Fibroblast of lung (primary cell): ENCODE measurements around the gene ARPC5. TPM values are rescaled to one million over a fixed set of nuclear protein-coding genes. Genes with fewer than 3 reads are reported as not detected.

ENCODE experiments used
- DNase-seq, 2 donors: peaks; one replicate each; pipeline versions ENCODE4 v3.0.0 to v3.0.0-alpha.2; 2010; ENCODE audit warnings: low read depth in 2 of 2
- H2AFZ ChIP-seq: 2 replicates; pipeline ENCODE4 v1.5.1; 2012; ENCODE audit warnings: low read length, control low read depth, inconsistent platforms
- H3K27ac ChIP-seq: 2 replicates; pipeline ENCODE4 v1.5.1; 2011; ENCODE audit warnings: low read length, control low read depth; ENCODE audit not compliant: insufficient read depth
- H3K27me3 ChIP-seq: 2 replicates; pipeline ENCODE4 v1.5.1; 2011; ENCODE audit warnings: mild to moderate bottlenecking, low read length; ENCODE audit not compliant: control insufficient read depth, insufficient read depth
- H3K36me3 ChIP-seq: 2 replicates; pipeline ENCODE4 v1.5.1; 2011; ENCODE audit warnings: low read length; ENCODE audit not compliant: control insufficient read depth, insufficient read depth
- H3K4me1 ChIP-seq: 2 replicates; pipeline ENCODE4 v1.5.1; 2011; ENCODE audit warnings: low read length; ENCODE audit not compliant: control insufficient read depth, insufficient read depth; ENCODE audit errors: extremely low read depth
- H3K4me2 ChIP-seq: 2 replicates; pipeline ENCODE4 v1.5.1; 2011; ENCODE audit warnings: low read length, control low read depth; ENCODE audit not compliant: insufficient read depth; ENCODE audit errors: extremely low read depth
- H3K4me3 ChIP-seq, 4 experiments: fragments of 200-600 bp in 1 of 4; sonication (generic) in 1 of 4; replicated peaks in 1 of 4; 2 replicates each; pipeline ENCODE4 v1.5.1; 2011 to 2016; ENCODE audit warnings: low read length in 4 of 4, low read depth in 3 of 4, mild to moderate bottlenecking in 3 of 4, control low read depth in 2 of 4, inconsistent platforms in 1 of 4, mixed read lengths in 1 of 4; ENCODE audit not compliant: insufficient read depth in 1 of 4; ENCODE audit errors: control extremely low read depth in 1 of 4
- H3K79me2 ChIP-seq: 2 replicates; pipeline ENCODE4 v1.5.1; 2012; ENCODE audit warnings: mild to moderate bottlenecking, low read length, inconsistent platforms; ENCODE audit not compliant: control insufficient read depth, insufficient read depth
- H3K9ac ChIP-seq: 2 replicates; pipeline ENCODE4 v1.5.1; 2011; ENCODE audit warnings: mild to moderate bottlenecking, low read length, control low read depth; ENCODE audit not compliant: insufficient read depth
- H3K9me3 ChIP-seq: 2 replicates; pipeline ENCODE4 v1.5.1; 2012; ENCODE audit warnings: low read depth, low read length; ENCODE audit not compliant: control insufficient read depth, insufficient read depth
- H4K20me1 ChIP-seq: 2 replicates; pipeline ENCODE4 v1.5.1; 2011; ENCODE audit warnings: low read length; ENCODE audit not compliant: control insufficient read depth, insufficient read depth; ENCODE audit errors: extremely low read depth
- EZH2 ChIP-seq: IDR thresholded peaks from 2 replicates; pipeline ENCODE4 v1.5.1; 2012; ENCODE audit warnings: low read length, control low read depth, mild to moderate bottlenecking; ENCODE audit errors: missing control alignments
- polyA plus RNA-seq, 2 donors: library from polyadenylated mRNA; depleted of rRNA in 1 of 2; stranded (reverse) in 1 of 2; unstranded in 1 of 2; fragments of >200 nt; gene quantifications; 2 replicates each; pipeline ENCODE4 v1.2.1, GENCODE V29; 2011 to 2012; ENCODE audit warnings: missing spikeins in 1 of 2
- total RNA-seq: library from RNA; depleted of rRNA; stranded (reverse); fragments of >200 nt; gene quantifications from 2 replicates; pipeline ENCODE4 v1.2.1, GENCODE V29; 2014
- TF ChIP-seq, protein P1 (sequence below), 2 donors: IDR thresholded peaks in 1 of 2; conservative IDR thresholded peaks in 1 of 2; 1 replicate in 1 of 2; 2 replicates in 1 of 2; pipeline ENCODE4 v1.5.1; 2011 to 2012; ENCODE audit warnings: low read length in 2 of 2, control low read depth in 1 of 2, inconsistent platforms in 1 of 2, low read depth in 1 of 2, mild to moderate bottlenecking in 1 of 2

Gene ARPC5
- total and polyA plus RNA-seq, 2 donors (not counting 1 experiment from before 2014, with no cell fraction given), result 142 to 350 TPM

DNA sequence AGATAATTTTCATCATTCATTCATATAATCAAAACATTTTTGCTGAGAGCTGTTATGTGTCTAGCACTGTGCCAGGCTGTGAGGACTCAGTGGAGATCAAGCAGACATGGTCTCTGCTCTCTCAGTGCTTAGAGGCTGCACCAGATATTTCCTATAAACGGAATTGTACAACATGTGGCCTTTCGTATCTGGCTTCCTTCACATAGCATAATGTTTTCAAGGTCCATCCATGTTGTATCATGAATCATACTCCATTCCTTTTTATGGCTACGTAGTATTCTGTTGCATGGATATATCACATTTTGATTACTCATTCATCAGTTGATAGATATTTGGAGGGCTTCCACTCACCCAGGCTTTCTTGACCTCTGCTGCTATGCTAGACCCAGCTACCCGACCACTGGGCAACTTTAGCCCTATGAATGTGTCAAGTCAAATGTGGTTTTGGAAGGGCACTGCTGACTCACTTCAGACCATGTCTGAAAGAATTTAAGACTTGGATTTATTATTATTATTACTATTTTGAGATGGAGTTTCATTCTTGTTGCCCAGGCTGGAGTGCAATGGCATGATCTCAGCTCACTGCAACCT is 63.8 kb downstream of the ARPC5 start:
- no peak overlapping the region for H3K9ac ChIP-seq
- no peaks in the 10 kb centered on the region for H3K36me3 ChIP-seq
- H3K27me3 ChIP-seq, result no peaks in the 10 kb centered on the region
- peaks cover 8% of the 10 kb centered on the region for H3K4me1 ChIP-seq
- H3K27ac ChIP-seq, result no peak overlapping the region
- H2AFZ ChIP-seq, result no peak overlapping the region
- H3K4me3 ChIP-seq, result no peak overlapping the region
- H3K9me3 ChIP-seq, result no peaks in the 10 kb centered on the region
- no peak overlapping the region for H3K4me2 ChIP-seq
- TF ChIP-seq, protein P1, sequence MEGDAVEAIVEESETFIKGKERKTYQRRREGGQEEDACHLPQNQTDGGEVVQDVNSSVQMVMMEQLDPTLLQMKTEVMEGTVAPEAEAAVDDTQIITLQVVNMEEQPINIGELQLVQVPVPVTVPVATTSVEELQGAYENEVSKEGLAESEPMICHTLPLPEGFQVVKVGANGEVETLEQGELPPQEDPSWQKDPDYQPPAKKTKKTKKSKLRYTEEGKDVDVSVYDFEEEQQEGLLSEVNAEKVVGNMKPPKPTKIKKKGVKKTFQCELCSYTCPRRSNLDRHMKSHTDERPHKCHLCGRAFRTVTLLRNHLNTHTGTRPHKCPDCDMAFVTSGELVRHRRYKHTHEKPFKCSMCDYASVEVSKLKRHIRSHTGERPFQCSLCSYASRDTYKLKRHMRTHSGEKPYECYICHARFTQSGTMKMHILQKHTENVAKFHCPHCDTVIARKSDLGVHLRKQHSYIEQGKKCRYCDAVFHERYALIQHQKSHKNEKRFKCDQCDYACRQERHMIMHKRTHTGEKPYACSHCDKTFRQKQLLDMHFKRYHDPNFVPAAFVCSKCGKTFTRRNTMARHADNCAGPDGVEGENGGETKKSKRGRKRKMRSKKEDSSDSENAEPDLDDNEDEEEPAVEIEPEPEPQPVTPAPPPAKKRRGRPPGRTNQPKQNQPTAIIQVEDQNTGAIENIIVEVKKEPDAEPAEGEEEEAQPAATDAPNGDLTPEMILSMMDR (conservative IDR thresholded peaks at IDR 0.05 in 1 of 2, IDR thresholded peaks at IDR 0.05 in 1 of 2; ENCODE audit: low read depth in 1 of 2, low read length in 2 of 2), result no peak
- TF ChIP-seq EZH2, result no peak
- no peaks in the 10 kb centered on the region for H4K20me1 ChIP-seq
- no peaks in the 10 kb centered on the region for H3K79me2 ChIP-seq
- peak; percentile 49 to 51 for DNase-seq

Other genes starting within 250 kb of the ARPC5 start
- under 0.01 TPM in 2 replicates for gene NMNAT2, start 217.4 kb downstream of the ARPC5 start, total RNA-seq
- gene NMNAT2, start 217.4 kb downstream of the ARPC5 start, polyA plus RNA-seq, result 0.02 and 0.61 TPM in 2 replicates
- gene SMG7, start 163.3 kb downstream of the ARPC5 start, total RNA-seq, result 16.2 and 23.1 TPM in 2 replicates
- gene SMG7, start 163.3 kb downstream of the ARPC5 start, polyA plus RNA-seq, result 30.7 and 31.0 TPM in 2 replicates
- gene NCF2, start 45.3 kb downstream of the ARPC5 start, total RNA-seq, result 0.77 and 2.6 TPM in 2 replicates
- gene NCF2, start 45.3 kb downstream of the ARPC5 start, polyA plus RNA-seq, result 0.43 and 1.2 TPM in 2 replicates
- gene APOBEC4, start 17.5 kb upstream of the ARPC5 start, total RNA-seq, result not detected in 2 replicates
- gene APOBEC4, start 17.5 kb upstream of the ARPC5 start, polyA plus RNA-seq, result not detected in 2 replicates
- gene RGL1, start 169.3 kb upstream of the ARPC5 start, total RNA-seq, result 16.2 and 17.2 TPM in 2 replicates
- 21.4 and 21.9 TPM in 2 replicates for gene RGL1, start 169.3 kb upstream of the ARPC5 start, polyA plus RNA-seq